ENCODE results near the gene SLC6A19. TPM values are rescaled to one million over a fixed set of nuclear protein-coding genes. Genes with fewer than 3 reads are reported as not detected.
"Not testable (repeated sequence)": the region's sequence is repeated elsewhere in the genome, so short reads cannot be mapped to it uniquely, and the experiment has no call there.

Gene SLC6A19
- total RNA-seq, 1 experiment from 2014 or later = 0.37 TPM

DNA sequence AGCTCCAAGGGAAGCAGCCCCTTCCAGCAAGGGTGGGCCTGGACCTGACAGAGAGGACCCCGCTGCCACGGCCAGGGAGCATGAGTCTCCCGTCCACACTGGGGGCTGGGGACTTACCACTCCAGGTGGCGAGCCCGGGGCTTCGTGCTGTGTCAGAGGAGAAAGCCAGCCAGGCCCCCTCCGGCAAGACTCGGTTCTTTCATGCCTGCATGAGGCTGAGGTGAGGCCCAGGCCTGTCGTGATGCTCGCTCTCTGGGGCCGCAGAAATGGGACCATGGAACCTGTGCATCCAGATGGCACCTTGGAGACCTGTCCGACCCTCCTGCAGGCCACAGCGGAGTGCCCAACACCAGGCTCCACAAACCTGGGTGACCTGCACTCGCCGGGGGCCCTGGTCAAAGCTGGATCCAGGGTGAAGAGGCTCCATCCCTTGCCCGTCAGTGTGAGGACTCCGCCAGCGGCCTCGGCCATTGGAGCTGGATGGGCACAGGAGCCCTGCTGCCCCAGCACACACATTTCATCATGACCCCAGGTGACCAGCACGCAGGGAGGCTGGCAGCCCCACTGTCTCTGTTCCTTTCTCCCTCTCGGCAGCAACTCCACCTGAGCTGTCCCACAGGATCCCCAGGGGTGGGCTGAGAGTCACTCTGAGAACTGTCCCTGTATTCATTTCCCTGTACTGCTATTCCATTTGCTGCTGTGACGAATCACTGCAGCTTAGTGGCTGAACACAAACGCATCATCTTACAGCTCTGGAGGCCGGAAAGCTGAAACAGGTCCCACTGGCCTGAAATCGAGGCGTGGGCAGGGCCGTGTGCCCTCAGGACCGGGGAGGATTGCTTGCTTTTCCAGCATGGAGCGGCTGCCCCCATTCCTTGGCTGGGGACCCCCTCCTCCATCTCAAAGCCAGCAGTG lies 48.2 kb downstream of the SLC6A19 start:
- DNase-seq (ENCODE audit: low spot score) = no peak
- in situ Hi-C loops (cut with HindIII; ENCODE audit: low sequenced_read_pairs) = no loop called here

DNA sequence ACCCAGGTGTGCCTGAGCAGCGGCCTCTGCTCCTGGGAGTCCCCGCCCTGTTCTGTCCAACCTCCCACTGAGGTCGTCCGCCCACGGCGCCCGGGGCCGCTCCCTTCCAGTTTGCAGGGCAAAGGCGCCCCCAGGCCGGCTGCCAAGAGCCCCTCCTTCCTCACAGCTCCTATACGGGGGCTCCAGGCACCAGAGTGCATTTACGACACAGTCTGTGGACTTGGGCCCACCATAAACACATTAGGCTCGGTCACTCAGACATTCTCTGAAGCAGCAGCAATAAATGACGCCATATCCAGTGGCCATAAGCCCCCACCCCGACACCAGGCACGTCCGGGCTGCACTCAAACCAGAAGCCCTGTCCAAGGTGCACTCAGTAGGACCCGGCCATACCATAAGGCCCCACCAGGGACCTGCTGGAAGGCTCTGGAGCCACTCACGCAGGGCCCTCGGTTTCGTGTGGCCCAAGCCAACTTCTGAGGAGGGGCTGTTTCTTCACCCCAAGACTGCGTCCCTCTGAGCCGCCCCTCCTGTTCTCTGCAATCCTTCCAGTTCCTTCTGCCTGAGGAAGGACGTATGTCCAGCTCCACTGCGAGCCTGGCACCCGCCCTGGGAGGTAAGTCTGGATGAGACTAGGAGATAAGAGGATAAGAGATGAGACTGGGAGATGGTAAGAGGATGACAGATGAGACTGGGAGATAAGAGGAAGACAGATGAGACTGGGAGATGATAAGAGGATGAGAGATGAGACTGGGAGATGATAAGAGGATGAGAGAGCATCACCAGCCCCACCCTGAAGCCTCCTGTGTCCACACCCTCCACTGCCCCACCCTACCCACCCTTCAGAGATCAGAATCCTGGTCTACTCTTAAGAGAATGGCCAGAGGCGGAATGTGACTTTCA lies 50.5 kb downstream of the SLC6A19 start:
- in situ Hi-C loops (cut with HindIII; ENCODE audit: low sequenced_read_pairs) = no loop called here

DNA sequence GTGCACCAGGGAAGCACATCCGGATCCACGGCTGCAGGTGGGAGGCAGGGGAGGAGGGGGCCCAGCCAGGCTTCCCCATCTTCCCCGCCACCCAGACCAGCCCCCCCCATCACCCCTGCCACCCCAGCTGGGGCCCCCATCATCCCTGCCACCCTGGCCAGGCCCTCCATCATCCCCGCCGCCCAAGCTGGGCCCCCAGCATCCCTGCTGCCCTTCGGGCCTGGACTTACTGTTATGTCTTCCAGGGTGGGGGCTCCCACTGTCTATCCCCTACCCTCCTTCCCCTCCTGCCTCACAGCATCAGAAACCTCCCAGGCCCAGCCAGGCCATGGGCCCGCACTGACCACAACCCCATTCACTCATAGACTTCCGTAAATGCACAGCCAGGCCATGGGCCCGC lies 51.3 kb downstream of the SLC6A19 start:
- in situ Hi-C loops (cut with HindIII; ENCODE audit: low sequenced_read_pairs) = no loop called here
- no peak for DNase-seq (ENCODE audit: low spot score)

More for the DNA sequence above, 50.5 kb downstream of the SLC6A19 start:
- DNase-seq (ENCODE audit: low spot score) = no peak

- in situ Hi-C loops (cut with HindIII; ENCODE audit: low sequenced_read_pairs) = no loop called here
- no peak for DNase-seq (ENCODE audit: low spot score)
Measured at GRCh38 chr5:1253456-1254105, 52.2 kb downstream of the SLC6A19 start.

GRCh38 chr5:1254196-1254595 lies 52.8 kb downstream of the SLC6A19 start:
- DNase-seq (ENCODE audit: low spot score) = no peak
- in situ Hi-C loops (cut with HindIII; ENCODE audit: low sequenced_read_pairs) = no loop called here

GRCh38 chr5:1255081-1255561 lies 53.7 kb downstream of the SLC6A19 start:
- no peak for DNase-seq (ENCODE audit: low spot score)
- in situ Hi-C loops (cut with HindIII; ENCODE audit: low sequenced_read_pairs) = no loop called here

DNA sequence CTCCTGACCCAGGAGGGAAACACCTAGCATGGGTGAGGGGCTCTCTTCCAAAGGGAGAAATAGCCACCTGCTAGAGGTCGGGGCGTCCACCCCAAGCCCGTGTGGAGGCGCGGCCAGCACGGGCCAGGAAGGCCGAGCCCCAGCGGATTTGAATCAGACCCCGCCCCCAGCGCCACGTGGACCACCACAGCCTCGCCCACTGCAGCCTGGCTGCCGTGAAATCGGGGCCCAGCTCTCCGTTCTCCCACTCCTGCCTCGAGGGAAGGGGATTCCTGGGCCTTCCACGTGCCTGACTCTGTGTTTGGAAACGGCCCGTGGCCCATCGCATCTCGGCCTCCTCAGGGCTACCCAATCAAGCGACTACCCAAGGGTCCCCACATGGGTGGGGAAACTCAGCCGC lies 55.4 kb downstream of the SLC6A19 start:
- no peak for DNase-seq (ENCODE audit: low spot score)
- in situ Hi-C loops (cut with HindIII; ENCODE audit: low sequenced_read_pairs) = no loop called here

GRCh38 chr5:1257363-1257762 lies 56.0 kb downstream of the SLC6A19 start:
- in situ Hi-C loops (cut with HindIII; ENCODE audit: low sequenced_read_pairs) = no loop called here
- DNase-seq (ENCODE audit: low spot score) = no peak

- in situ Hi-C loops (cut with HindIII; ENCODE audit: low sequenced_read_pairs) = no loop called here
- no peak for DNase-seq (ENCODE audit: low spot score)
Measured at GRCh38 chr5:1257841-1258240, 56.4 kb downstream of the SLC6A19 start.

- DNase-seq (ENCODE audit: low spot score) = no peak
- in situ Hi-C loops (cut with HindIII; ENCODE audit: low sequenced_read_pairs) = no loop called here
Measured at GRCh38 chr5:1259806-1260480, 58.5 kb downstream of the SLC6A19 start.

DNA sequence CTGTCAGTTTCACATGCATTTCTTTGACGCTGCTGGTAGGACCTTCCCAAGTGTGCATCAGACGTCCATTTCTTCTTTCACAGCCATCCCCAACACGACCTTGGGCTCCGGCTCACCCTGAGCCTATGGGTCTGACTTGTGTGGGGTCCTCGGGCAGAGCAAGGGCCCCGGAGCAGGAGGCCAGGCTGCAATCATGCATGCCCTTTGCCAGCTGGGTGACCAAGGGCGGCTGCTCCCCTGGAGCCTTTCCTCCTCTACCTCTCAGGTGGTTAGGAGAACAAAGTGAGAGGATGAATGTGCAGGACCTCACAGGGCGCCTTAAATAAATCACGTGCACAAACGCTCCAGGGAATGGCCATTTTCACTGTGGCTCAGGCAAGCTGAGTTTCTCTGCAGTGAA lies 60.2 kb downstream of the SLC6A19 start:
- in situ Hi-C loops (cut with HindIII; ENCODE audit: low sequenced_read_pairs) = no loop called here

DNA sequence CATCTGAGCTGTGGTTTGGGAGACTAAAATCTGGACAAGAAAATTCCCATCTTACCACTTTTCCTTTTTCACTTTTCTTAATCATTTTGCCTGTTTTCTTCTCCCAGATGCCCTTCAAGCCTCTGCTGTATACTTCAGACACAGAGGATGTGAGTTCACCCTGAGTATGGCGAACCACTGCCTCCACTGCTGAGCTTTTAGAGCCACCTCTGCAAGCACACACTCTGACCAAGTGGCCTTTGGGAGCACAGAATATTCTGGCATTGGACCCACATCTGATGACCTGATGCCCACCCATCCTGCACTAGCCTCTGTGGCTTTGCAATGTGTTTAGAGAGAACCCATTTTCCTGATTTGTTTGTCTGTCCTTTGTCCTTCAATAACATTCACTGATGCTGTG lies 61.0 kb downstream of the SLC6A19 start:
- in situ Hi-C loops (cut with HindIII; ENCODE audit: low sequenced_read_pairs) = no loop called here
- no peak for DNase-seq (ENCODE audit: low spot score)

More for the DNA sequence above, 60.2 kb downstream of the SLC6A19 start:
- DNase-seq (ENCODE audit: low spot score) = no peak

DNA sequence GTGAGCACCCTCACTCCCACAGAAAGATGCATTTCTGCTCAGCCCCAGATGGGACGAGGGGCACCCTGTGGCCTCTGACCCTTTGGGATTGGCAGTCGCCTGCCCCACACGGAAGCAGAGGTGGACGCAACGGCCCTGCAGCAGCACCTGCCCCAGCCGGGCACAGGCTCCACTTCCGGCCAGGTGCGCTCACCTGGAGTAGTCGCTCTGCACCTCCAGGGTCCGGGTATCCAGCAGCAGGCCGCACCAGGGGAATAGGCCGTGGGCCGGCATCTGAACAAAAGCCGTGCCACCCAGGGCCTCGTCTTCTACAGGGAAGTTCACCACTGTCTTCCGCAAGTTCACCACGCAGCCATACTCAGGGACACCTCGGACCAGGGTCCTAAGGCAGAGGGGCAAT lies 62.8 kb downstream of the SLC6A19 start:
- DNase-seq (ENCODE audit: low spot score) = no peak
- in situ Hi-C loops (cut with HindIII; ENCODE audit: low sequenced_read_pairs) = no loop called here

- in situ Hi-C loops (cut with HindIII; ENCODE audit: low sequenced_read_pairs) = no loop called here
- DNase-seq (ENCODE audit: low spot score) = no peak
Measured at GRCh38 chr5:1265026-1265425, 63.6 kb downstream of the SLC6A19 start.

GRCh38 chr5:1265461-1266455 lies 64.4 kb downstream of the SLC6A19 start:
- DNase-seq (ENCODE audit: low spot score) = no peak
- in situ Hi-C loops (cut with HindIII; ENCODE audit: low sequenced_read_pairs) = no loop called here

DNA sequence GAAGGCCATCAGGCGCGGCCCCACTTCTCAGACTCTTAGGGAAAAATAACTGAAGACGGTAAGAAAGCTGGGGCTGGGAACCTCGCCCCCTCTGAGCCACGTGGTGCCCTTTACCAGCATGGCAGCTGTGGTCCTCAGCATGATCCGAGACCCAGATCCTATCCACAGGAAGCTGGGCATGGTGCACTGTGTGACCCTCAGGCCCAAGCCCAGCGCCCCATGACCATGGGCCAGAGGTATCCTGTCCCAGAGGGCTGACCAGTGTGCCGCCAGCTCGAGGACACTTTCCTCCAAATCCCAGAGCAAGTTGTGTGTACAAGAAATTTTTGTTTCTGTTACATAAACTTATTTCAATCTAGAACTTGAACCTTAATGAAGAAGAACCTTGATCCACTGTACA lies 65.4 kb downstream of the SLC6A19 start:
- no peak for DNase-seq (ENCODE audit: low spot score)
- in situ Hi-C loops (cut with HindIII; ENCODE audit: low sequenced_read_pairs) = no loop called here

DNA sequence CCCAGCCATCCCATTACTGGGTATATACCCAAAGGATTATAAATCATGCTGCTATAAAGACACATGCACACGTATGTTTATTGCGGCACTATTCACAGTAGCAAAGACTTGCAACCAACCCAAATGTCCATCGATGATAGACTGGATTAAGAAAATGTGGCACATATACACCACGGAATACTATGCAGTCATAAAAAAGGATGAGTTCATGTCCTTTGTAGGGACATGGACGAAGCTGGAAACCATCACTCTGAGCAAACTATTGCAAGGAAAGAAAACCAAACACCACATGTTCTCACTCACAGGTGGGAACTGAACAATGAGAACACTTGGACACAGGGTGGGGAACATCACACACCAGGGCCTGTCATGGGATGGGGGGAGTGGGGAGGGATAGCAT lies 66.1 kb downstream of the SLC6A19 start:
- DNase-seq (ENCODE audit: low spot score); in situ Hi-C loops (cut with HindIII; ENCODE audit: low sequenced_read_pairs): not testable (repeated sequence)

DNA sequence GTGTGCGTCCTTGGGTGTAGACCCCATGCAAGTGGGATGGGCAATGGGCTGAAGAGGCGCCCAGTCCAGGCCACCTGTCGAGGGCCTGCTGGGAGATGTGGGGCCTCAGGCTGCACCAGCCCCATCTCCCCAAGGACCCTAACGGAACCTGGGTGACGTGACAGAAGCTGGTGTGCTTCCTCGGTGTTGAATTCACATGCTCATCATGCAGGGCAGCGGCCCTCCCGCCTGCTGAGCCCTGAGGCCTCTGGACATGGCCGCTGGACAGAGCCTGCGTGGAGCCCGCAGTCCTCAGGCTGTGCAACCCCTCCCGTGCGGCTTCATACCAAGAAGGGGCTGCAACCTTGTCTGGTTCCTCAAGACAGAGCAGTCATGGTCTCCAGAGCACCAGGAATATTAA lies 66.7 kb downstream of the SLC6A19 start:
- in situ Hi-C loops (cut with HindIII; ENCODE audit: low sequenced_read_pairs) = no loop called here
- DNase-seq (ENCODE audit: low spot score) = no peak

All from G401 (cell line).